ENCODE results near the gene CPLX3.

CPLX3 gene

DNA sequence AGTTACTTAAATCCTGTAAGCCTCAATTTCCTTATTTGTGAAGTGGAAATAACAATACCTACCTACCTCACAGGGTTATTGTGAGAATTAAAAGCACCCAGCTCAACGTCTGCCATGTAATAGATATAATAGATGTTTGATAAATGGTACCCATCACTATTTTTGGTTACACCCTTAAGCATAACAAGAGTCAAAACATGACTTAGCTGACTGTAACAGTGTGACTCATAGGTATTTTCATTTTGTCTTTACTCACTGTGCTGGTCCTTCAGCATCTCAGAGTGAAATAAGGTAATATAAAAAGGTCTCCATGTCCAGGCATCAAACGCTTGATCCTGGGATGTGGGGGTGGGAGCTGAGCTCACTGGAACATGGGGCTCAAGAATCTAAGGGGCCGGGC is 3.1 kb downstream of the CPLX3 start:
- no peak for TF ChIP-seq SIN3A (IDR thresholded peaks at IDR 0.05; ENCODE audit: borderline replicate concordance, insufficient read depth, low read length)
- no peak for TF ChIP-seq TAF1 (IDR thresholded peaks at IDR 0.05; ENCODE audit: borderline replicate concordance, insufficient read depth, low read length)
- no peak for TF ChIP-seq FOXP2 (optimal IDR thresholded peaks at IDR 0.05; ENCODE audit: borderline replicate concordance, extremely low read depth, extremely low read length, insufficient read depth)
- TF ChIP-seq POLR2AphosphoS5 (IDR thresholded peaks at IDR 0.05; ENCODE audit: low read depth, low read length): no peak
- TF ChIP-seq, protein P1, sequence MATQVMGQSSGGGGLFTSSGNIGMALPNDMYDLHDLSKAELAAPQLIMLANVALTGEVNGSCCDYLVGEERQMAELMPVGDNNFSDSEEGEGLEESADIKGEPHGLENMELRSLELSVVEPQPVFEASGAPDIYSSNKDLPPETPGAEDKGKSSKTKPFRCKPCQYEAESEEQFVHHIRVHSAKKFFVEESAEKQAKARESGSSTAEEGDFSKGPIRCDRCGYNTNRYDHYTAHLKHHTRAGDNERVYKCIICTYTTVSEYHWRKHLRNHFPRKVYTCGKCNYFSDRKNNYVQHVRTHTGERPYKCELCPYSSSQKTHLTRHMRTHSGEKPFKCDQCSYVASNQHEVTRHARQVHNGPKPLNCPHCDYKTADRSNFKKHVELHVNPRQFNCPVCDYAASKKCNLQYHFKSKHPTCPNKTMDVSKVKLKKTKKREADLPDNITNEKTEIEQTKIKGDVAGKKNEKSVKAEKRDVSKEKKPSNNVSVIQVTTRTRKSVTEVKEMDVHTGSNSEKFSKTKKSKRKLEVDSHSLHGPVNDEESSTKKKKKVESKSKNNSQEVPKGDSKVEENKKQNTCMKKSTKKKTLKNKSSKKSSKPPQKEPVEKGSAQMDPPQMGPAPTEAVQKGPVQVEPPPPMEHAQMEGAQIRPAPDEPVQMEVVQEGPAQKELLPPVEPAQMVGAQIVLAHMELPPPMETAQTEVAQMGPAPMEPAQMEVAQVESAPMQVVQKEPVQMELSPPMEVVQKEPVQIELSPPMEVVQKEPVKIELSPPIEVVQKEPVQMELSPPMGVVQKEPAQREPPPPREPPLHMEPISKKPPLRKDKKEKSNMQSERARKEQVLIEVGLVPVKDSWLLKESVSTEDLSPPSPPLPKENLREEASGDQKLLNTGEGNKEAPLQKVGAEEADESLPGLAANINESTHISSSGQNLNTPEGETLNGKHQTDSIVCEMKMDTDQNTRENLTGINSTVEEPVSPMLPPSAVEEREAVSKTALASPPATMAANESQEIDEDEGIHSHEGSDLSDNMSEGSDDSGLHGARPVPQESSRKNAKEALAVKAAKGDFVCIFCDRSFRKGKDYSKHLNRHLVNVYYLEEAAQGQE (IDR thresholded peaks at IDR 0.05; ENCODE audit: insufficient read depth in 1 of 2, low read depth in 2 of 2, low read length in 2 of 2): no peak

- TF ChIP-seq TAF1 (IDR thresholded peaks at IDR 0.05; ENCODE audit: borderline replicate concordance, insufficient read depth, low read length) (no peak), SIN3A (IDR thresholded peaks at IDR 0.05; ENCODE audit: borderline replicate concordance, insufficient read depth, low read length) (no peak), POLR2AphosphoS5 (IDR thresholded peaks at IDR 0.05; ENCODE audit: low read depth, low read length) (no peak), FOXP2 (optimal IDR thresholded peaks at IDR 0.05; ENCODE audit: borderline replicate concordance, extremely low read depth, extremely low read length, insufficient read depth) (no peak)
- TF ChIP-seq, protein P1 (IDR thresholded peaks at IDR 0.05; ENCODE audit: insufficient read depth in 1 of 2, low read depth in 2 of 2, low read length in 2 of 2): no peak
Measured at GRCh38 chr15:74829991-74830390, 3.6 kb downstream of the CPLX3 start.

DNA sequence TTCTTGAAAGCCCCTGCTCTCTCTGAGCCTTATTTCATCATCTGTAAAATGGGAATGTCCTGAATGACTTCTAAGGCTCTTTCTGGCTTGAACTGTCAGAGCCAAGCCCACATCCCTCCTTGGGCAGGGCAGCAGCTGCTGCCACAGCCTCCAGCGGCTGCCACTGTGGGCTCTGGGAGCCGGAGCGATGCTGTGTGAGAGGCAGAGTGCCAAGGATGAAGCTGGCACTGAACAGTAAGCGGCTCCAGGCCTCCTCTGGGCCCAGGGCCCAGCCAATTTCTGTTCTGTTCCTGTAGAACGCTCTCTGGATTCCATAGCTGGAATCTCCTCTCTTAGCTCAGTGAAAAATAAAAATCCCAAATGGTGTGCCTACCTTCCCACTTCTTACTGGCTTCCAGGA is 4.4 kb downstream of the CPLX3 start:
- no peak for TF ChIP-seq TAF1 (IDR thresholded peaks at IDR 0.05; ENCODE audit: borderline replicate concordance, insufficient read depth, low read length)

GRCh38 chr15:74831813-74832495 is 5.5 kb downstream of the CPLX3 start:
- TF ChIP-seq, protein P1 (IDR thresholded peaks at IDR 0.05; ENCODE audit: insufficient read depth in 1 of 2, low read depth in 2 of 2, low read length in 2 of 2): no peak
- TF ChIP-seq TAF1 (IDR thresholded peaks at IDR 0.05; ENCODE audit: borderline replicate concordance, insufficient read depth, low read length) (no peak), POLR2AphosphoS5 (IDR thresholded peaks at IDR 0.05; ENCODE audit: low read depth, low read length) (no peak), SIN3A (IDR thresholded peaks at IDR 0.05; ENCODE audit: borderline replicate concordance, insufficient read depth, low read length) (no peak), FOXP2 (optimal IDR thresholded peaks at IDR 0.05; ENCODE audit: borderline replicate concordance, extremely low read depth, extremely low read length, insufficient read depth) (no peak)

- TF ChIP-seq TAF1 (IDR thresholded peaks at IDR 0.05; ENCODE audit: borderline replicate concordance, insufficient read depth, low read length) (no peak), FOXP2 (optimal IDR thresholded peaks at IDR 0.05; ENCODE audit: borderline replicate concordance, extremely low read depth, extremely low read length, insufficient read depth) (no peak), POLR2AphosphoS5 (IDR thresholded peaks at IDR 0.05; ENCODE audit: low read depth, low read length) (no peak), SIN3A (IDR thresholded peaks at IDR 0.05; ENCODE audit: borderline replicate concordance, insufficient read depth, low read length) (no peak)
- TF ChIP-seq, protein P1 (IDR thresholded peaks at IDR 0.05; ENCODE audit: insufficient read depth in 1 of 2, low read depth in 2 of 2, low read length in 2 of 2): no peak
Measured at GRCh38 chr15:74832826-74833225, 6.4 kb downstream of the CPLX3 start.
